Measurements from ENCODE around the gene GPATCH1. TPM values are rescaled to one million over a fixed set of nuclear protein-coding genes. Genes with fewer than 3 reads are reported as not detected.

GPATCH1 gene
- total and polyA plus RNA-seq, 9 of the 15 experiments (the other 6 are each of a cell fraction or from before 2014, with no cell fraction given) = 3.7 to 9.7 (median 7.7) TPM

DNA sequence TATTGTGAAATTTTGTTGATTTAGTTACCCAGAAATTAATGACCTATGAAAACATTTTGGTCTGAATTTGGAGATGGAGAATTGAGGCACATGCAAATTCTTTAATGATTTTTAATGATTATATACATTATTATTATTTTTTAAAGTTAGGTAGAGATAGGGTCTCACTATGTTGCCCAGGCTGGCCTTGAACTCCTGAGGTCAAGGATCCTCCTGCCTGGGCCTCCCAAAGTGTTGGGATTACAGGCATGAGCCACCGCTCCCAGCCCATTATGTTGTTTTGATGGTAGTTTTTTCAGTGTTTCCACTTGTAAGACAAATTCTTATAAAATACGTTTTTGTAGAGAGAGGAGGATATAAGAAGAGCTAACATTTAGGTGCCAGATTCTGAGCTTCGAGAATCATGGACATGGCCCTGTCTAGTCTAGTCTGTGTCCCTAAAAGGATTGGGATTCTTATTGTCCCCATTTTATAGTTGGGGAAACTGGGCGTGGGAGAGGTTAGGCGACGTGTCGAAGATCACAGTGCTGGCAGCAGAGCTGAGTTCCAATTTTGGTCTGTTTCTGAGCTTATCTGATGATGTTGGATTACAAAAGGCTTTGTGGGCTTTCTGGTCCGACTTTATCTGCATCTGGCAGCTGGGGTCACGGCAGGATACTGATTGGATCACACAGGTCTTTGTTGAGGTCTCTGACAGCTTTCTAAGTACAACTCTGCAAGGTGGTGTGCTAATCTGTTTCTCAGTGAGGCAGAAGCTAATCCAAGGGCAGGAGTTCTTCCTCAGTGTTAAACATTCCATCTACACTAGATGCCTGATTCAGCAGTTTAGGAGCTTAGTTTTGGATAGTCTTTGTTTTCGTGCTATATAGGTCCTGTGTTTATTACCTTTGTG, 43.5 kb downstream of the GPATCH1 start (continued):
- TF ChIP-seq XRCC5 (IDR thresholded peaks at IDR 0.05; ENCODE audit: low read depth, low read length) (no peak), ATF1 (CRISPR knock-in tag; IDR thresholded peaks at IDR 0.05) (no peak), ATF1 (tag; IDR thresholded peaks at IDR 0.05) (peak; percentile 86), CCNT2 (IDR thresholded peaks at IDR 0.05; ENCODE audit: borderline replicate concordance, extremely low read depth, insufficient read length, low read depth, low read length) (peak; percentile 99), SMC3 (conservative IDR thresholded peaks at IDR 0.05; ENCODE audit: insufficient read depth, low read depth, low read length) (no peak), CEBPZ (IDR thresholded peaks at IDR 0.05; ENCODE audit: borderline replicate concordance, low read depth, low read length) (no peak), TFAM (CRISPR knock-in tag; conservative IDR thresholded peaks at IDR 0.05) (no peak), ZBTB17 (CRISPR knock-in tag; IDR thresholded peaks at IDR 0.05) (0 out of 2 replicates have a peak, but pooled peaks have one; percentile 22), BDP1 (IDR thresholded peaks at IDR 0.05; ENCODE audit: insufficient read depth, insufficient read length) (no peak), KLF16 (IDR thresholded peaks at IDR 0.05) (peak; percentile 91), KDM1A (IDR thresholded peaks at IDR 0.05) (peak; percentile 95 to 97), SIN3B (IDR thresholded peaks at IDR 0.05; ENCODE audit: low read depth) (no peak), SMAD2 (IDR thresholded peaks at IDR 0.05; ENCODE audit: low read depth, low read length) (no peak), FOXA1 (IDR thresholded peaks at IDR 0.05; ENCODE audit: borderline replicate concordance) (no peak), NFIX (CRISPR knock-in tag; IDR thresholded peaks at IDR 0.05; ENCODE audit: low read depth) (no peak), MAX (CRISPR knock-in tag; IDR thresholded peaks at IDR 0.05) (no peak), ZFP36 (IDR thresholded peaks at IDR 0.05; ENCODE audit: low read depth, low read length, partially characterized antibody) (peak; percentile 36), BCOR (IDR thresholded peaks at IDR 0.05) (peak; percentile 97), CREB1 (IDR thresholded peaks at IDR 0.05) (0 out of 2 replicates have a peak, but pooled peaks have one; percentile 22), CREB1 (CRISPR knock-in tag; IDR thresholded peaks at IDR 0.05) (no peak), ZNF174 (CRISPR knock-in tag; IDR thresholded peaks at IDR 0.05) (no peak)
- TF ChIP-seq, protein P1, sequence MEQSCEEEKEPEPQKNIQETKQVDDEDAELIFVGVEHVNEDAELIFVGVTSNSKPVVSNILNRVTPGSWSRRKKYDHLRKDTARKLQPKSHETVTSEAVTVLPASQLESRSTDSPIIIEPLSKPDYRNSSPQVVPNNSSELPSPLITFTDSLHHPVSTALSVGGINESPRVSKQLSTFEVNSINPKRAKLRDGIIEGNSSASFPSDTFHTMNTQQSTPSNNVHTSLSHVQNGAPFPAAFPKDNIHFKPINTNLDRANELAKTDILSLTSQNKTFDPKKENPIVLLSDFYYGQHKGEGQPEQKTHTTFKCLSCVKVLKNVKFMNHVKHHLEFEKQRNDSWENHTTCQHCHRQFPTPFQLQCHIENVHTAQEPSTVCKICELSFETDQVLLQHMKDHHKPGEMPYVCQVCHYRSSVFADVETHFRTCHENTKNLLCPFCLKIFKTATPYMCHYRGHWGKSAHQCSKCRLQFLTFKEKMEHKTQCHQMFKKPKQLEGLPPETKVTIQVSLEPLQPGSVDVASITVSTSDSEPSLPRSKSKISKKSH (CRISPR knock-in tag; IDR thresholded peaks at IDR 0.05) = no peak
- TF ChIP-seq, protein P2, sequence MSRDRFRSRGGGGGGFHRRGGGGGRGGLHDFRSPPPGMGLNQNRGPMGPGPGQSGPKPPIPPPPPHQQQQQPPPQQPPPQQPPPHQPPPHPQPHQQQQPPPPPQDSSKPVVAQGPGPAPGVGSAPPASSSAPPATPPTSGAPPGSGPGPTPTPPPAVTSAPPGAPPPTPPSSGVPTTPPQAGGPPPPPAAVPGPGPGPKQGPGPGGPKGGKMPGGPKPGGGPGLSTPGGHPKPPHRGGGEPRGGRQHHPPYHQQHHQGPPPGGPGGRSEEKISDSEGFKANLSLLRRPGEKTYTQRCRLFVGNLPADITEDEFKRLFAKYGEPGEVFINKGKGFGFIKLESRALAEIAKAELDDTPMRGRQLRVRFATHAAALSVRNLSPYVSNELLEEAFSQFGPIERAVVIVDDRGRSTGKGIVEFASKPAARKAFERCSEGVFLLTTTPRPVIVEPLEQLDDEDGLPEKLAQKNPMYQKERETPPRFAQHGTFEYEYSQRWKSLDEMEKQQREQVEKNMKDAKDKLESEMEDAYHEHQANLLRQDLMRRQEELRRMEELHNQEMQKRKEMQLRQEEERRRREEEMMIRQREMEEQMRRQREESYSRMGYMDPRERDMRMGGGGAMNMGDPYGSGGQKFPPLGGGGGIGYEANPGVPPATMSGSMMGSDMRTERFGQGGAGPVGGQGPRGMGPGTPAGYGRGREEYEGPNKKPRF (IDR thresholded peaks at IDR 0.05; ENCODE audit: low read depth, low read length) = no peak

Data from K562 (cell line).